Thyroid gland (tissue), 4 donors: ENCODE results near the gene UNC80.

ENCODE experiments used
- CTCF ChIP-seq, 6 experiments: fragments of 200-600 bp in 3 of 6; fragments of 450-650 bp in 3 of 6; sonication (generic) in 3 of 6; IDR thresholded peaks; one replicate each; pipeline ENCODE4 v1.5.1; 2016 to 2019; ENCODE audit warnings: antibody characterized with exemption in 6 of 6, mild to moderate bottlenecking in 2 of 6, inconsistent platforms in 1 of 6, moderate library complexity in 1 of 6
- POLR2A ChIP-seq, 2 donors: fragments of 450-650 bp; IDR thresholded peaks; one replicate each; pipeline ENCODE4 v1.6.1; 2017; ENCODE audit warnings: antibody characterized with exemption in 2 of 2, mild to moderate bottlenecking in 2 of 2, moderate library complexity in 1 of 2

DNA sequence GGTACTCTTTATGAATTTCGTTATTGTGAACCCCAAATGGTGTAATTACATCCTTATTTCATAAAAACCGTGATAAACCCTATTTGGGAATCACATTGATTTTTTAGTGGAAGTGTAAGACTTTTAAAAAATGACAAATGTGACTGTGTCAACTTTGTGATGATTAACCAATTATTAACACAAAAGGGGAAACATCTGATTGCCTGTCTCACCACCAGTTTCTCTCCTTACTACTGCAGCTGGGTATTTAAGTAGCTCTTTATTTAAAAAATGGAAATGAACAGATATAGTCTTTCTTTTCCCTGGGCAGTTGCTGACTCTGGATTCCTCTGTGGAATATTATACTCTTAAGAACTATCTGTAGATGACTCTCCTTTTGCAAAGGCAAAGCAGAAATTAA is 219.2 kb downstream of the UNC80 start:
- TF ChIP-seq CTCF (IDR thresholded peaks at IDR 0.05) (no peak), POLR2A (IDR thresholded peaks at IDR 0.05) (no peak)
